LHCN-M2 (cell line): Measurements from ENCODE around the gene RBM18. TPM values are rescaled to one million over a fixed set of nuclear protein-coding genes. Genes with fewer than 3 reads are reported as not detected.

Source experiments
- DNase-seq: peaks from one replicate; pipeline ENCODE4 v3.0.0-alpha.2; 2012; ENCODE audit warnings: low read depth
- total RNA-seq: library from RNA; depleted of rRNA; stranded (reverse); fragments of >200 nt; gene quantifications from 2 replicates; pipeline ENCODE4 v1.2.3, GENCODE V29; 2014

The RBM18 gene
- total RNA-seq, 1 experiment from 2014 or later = 16.1 TPM

- DNase-seq = no peak
Measured at GRCh38 chr9:122258886-122259415, 5.7 kb downstream of the RBM18 start.

GRCh38 chr9:122256206-122256605 is 8.4 kb downstream of the RBM18 start:
- no peak for DNase-seq

GRCh38 chr9:122254761-122255160 is 9.9 kb downstream of the RBM18 start:
- DNase-seq = no peak

- DNase-seq = no peak
Measured at GRCh38 chr9:122252796-122253195, 11.8 kb downstream of the RBM18 start.

GRCh38 chr9:122251351-122251750 is 13.3 kb downstream of the RBM18 start:
- DNase-seq = no peak

- no peak for DNase-seq
Measured at GRCh38 chr9:122248448-122248865, 16.2 kb downstream of the RBM18 start.

GRCh38 chr9:122246666-122247065 is 18.0 kb downstream of the RBM18 start:
- no peak for DNase-seq

- DNase-seq = no peak
Measured at GRCh38 chr9:122244349-122244748, 20.3 kb downstream of the RBM18 start.

GRCh38 chr9:122239722-122240121 is 24.9 kb downstream of the RBM18 start:
- no peak for DNase-seq

GRCh38 chr9:122236681-122237080 is 28.0 kb downstream of the RBM18 start:
- DNase-seq = peak; percentile 30

- DNase-seq = no peak
Measured at GRCh38 chr9:122234022-122234748, 30.5 kb downstream of the RBM18 start.

- DNase-seq = no peak
Measured at GRCh38 chr9:122232796-122233306, 31.8 kb downstream of the RBM18 start.

- DNase-seq = no peak
Measured at GRCh38 chr9:122229485-122229837, 35.2 kb downstream of the RBM18 start.

- DNase-seq = peak; percentile 20
Measured at GRCh38 chr9:122228568-122229484, 35.8 kb downstream of the RBM18 start, which contains the start of gene LHX6. LHX6 (minus strand) TSS chr9:122228957; CDS start chr9:122228740, 217 bp downstream.

- DNase-seq = no peak
Measured at GRCh38 chr9:122228191-122228567, 36.5 kb downstream of the RBM18 start.

- DNase-seq = no peak
Measured at GRCh38 chr9:122227575-122227900, 37.1 kb downstream of the RBM18 start.

GRCh38 chr9:122226758-122227574 is 37.7 kb downstream of the RBM18 start:
- DNase-seq = no peak

GRCh38 chr9:122226142-122226757 is 38.4 kb downstream of the RBM18 start:
- DNase-seq = no peak

GRCh38 chr9:122225312-122226141 is 39.1 kb downstream of the RBM18 start:
- DNase-seq = no peak

- DNase-seq = no peak
Measured at GRCh38 chr9:122223435-122223834, 41.2 kb downstream of the RBM18 start.
